ENCODE measurements around the gene PIK3R1. TPM values are rescaled to one million over a fixed set of nuclear protein-coding genes. Genes with fewer than 3 reads are reported as not detected.

PIK3R1 gene
- total RNA-seq, 4 donors from 2014 or later, result 69.3 to 113 (median 87.5) TPM

- peak overlapping the region in 3 of 4 donors; percentile 5 to 45 (median 27) for H3K27ac ChIP-seq
- H3K4me3 ChIP-seq, result no peak overlapping the region
- no peak for DNase-seq
- no peaks in the 10 kb centered on the region for H3K27me3 ChIP-seq
- peaks cover 0 to 31% (median 15%) of the 10 kb centered on the region in 4 donors for H3K4me1 ChIP-seq
- no peaks in the 10 kb centered on the region for H3K9me3 ChIP-seq
- peaks cover 0 to 7% (median 0%) of the 10 kb centered on the region in 3 donors for H3K36me3 ChIP-seq
- no peak for TF ChIP-seq POLR2A (IDR thresholded peaks at IDR 0.05)
- no peak for TF ChIP-seq CTCF (IDR thresholded peaks at IDR 0.05)
Observed at GRCh38 chr5:68240771-68241170, 25.2 kb downstream of the PIK3R1 start.

- no peak for DNase-seq
- no peak overlapping the region for H3K4me3 ChIP-seq
- H3K9me3 ChIP-seq, result no peaks in the 10 kb centered on the region
- TF ChIP-seq POLR2A (IDR thresholded peaks at IDR 0.05) (no peak), CTCF (IDR thresholded peaks at IDR 0.05) (no peak)
- peaks cover 0 to 7% (median 0%) of the 10 kb centered on the region in 3 donors for H3K36me3 ChIP-seq
- peak overlapping the region in 1 of 4 donors; percentile 7 for H3K27ac ChIP-seq
- peaks cover 0 to 26% (median 15%) of the 10 kb centered on the region in 4 donors for H3K4me1 ChIP-seq
- no peaks in the 10 kb centered on the region for H3K27me3 ChIP-seq
Observed at GRCh38 chr5:68242743-68243142, 27.2 kb downstream of the PIK3R1 start.

- peaks cover 0 to 7% (median 0%) of the 10 kb centered on the region in 3 donors for H3K36me3 ChIP-seq
- TF ChIP-seq POLR2A (IDR thresholded peaks at IDR 0.05) (no peak), CTCF (IDR thresholded peaks at IDR 0.05) (no peak)
- no peaks in the 10 kb centered on the region for H3K9me3 ChIP-seq
- H3K4me3 ChIP-seq, result no peak overlapping the region
- H3K4me1 ChIP-seq, result peaks cover 0 to 24% (median 13%) of the 10 kb centered on the region in 4 donors
- DNase-seq, result no peak
- peak overlapping the region in 3 of 4 donors; percentile 1 to 39 (median 12) for H3K27ac ChIP-seq
- H3K27me3 ChIP-seq, result no peaks in the 10 kb centered on the region
Observed at GRCh38 chr5:68243251-68243650, 27.7 kb downstream of the PIK3R1 start.

- Histone ChIP-seq H3K9me3 (no peaks in the 10 kb centered on the region), H3K27me3 (no peaks in the 10 kb centered on the region), H3K27ac (peak overlapping the region in 2 of 4 donors; percentile 12 to 39), H3K4me1 (peaks cover 0 to 21% (median 12%) of the 10 kb centered on the region in 4 donors), H3K4me3 (no peak overlapping the region), H3K36me3 (peaks cover 0 to 7% (median 0%) of the 10 kb centered on the region in 3 donors)
- no peak for DNase-seq
- TF ChIP-seq POLR2A (IDR thresholded peaks at IDR 0.05) (no peak), CTCF (IDR thresholded peaks at IDR 0.05) (no peak)
Observed at GRCh38 chr5:68243681-68244080, 28.1 kb downstream of the PIK3R1 start.

- TF ChIP-seq POLR2A (IDR thresholded peaks at IDR 0.05) (no peak), CTCF (IDR thresholded peaks at IDR 0.05) (no peak)
- DNase-seq, result no peak
- no peak overlapping the region for H3K4me3 ChIP-seq
- peaks cover 0 to 22% (median 5%) of the 10 kb centered on the region in 4 donors for H3K4me1 ChIP-seq
- no peaks in the 10 kb centered on the region for H3K27me3 ChIP-seq
- H3K36me3 ChIP-seq, result peaks cover 0 to 7% (median 0%) of the 10 kb centered on the region in 3 donors
- H3K9me3 ChIP-seq, result no peaks in the 10 kb centered on the region
- H3K27ac ChIP-seq, result no peak overlapping the region
Observed at GRCh38 chr5:68245319-68245718, 29.8 kb downstream of the PIK3R1 start.

GRCh38 chr5:68246802-68247201 is 31.2 kb downstream of the PIK3R1 start:
- Histone ChIP-seq H3K27me3 (no peaks in the 10 kb centered on the region), H3K4me1 (peaks cover 0 to 37% (median 6%) of the 10 kb centered on the region in 4 donors), H3K4me3 (no peak overlapping the region), H3K36me3 (peaks cover 0 to 2% (median 0%) of the 10 kb centered on the region in 3 donors), H3K9me3 (no peaks in the 10 kb centered on the region), H3K27ac (no peak overlapping the region)
- TF ChIP-seq CTCF (IDR thresholded peaks at IDR 0.05), result peak in 4 of 6 experiments; percentile 15 to 40 (median 34)
- TF ChIP-seq POLR2A (IDR thresholded peaks at IDR 0.05), result no peak
- no peak for DNase-seq

Measured in Peyer's patch (tissue), 4 donors.